ENCODE measurements around the gene DMRTC2. TPM values are rescaled to one million over a fixed set of nuclear protein-coding genes. Genes with fewer than 3 reads are reported as not detected.

Gene DMRTC2
- total RNA-seq, 1 donor from 2014 or later: not detected

DNA sequence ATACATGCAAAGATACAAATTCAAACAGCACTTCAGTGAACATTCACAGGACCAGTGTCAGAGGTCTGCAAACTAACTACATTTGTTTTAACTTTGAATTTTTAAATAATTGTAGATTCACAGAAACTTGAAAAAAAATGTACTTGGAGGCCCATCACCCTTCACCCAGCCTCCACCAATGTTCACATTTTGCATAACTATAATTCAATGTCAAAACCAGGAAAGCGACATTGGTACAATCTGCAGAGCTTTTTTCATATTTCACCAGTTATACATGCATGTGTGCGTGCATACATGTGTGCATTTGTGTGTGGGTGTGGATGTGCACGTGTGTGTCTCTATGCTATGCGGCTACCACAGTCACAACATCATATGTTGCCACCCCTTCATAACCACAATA is 29.5 kb upstream of the DMRTC2 start:
- DNase-seq (ENCODE audit: low spot score): no peak
- Mint-ChIP-seq H3K27me3 (ENCODE audit: low read depth) (peaks cover 5% of the 10 kb centered on the region), H3K4me1 (ENCODE audit: low read depth) (no peaks in the 10 kb centered on the region), H3K27ac (no peak overlapping the region), H3K4me3 (ENCODE audit: low read depth) (no peak overlapping the region), H3K9me3 (no peaks in the 10 kb centered on the region), H3K36me3 (ENCODE audit: low read depth) (no peaks in the 10 kb centered on the region)
- intact Hi-C loops (cut with micrococcal nuclease): no loop called here

GRCh38 chr19:41816761-41817160 is 28.1 kb upstream of the DMRTC2 start:
- H3K4me1 Mint-ChIP-seq (ENCODE audit: low read depth): no peaks in the 10 kb centered on the region
- no peaks in the 10 kb centered on the region for H3K36me3 Mint-ChIP-seq (ENCODE audit: low read depth)
- H3K27me3 Mint-ChIP-seq (ENCODE audit: low read depth): peaks cover 10% of the 10 kb centered on the region
- H3K9me3 Mint-ChIP-seq: no peaks in the 10 kb centered on the region
- intact Hi-C loops (cut with micrococcal nuclease): no loop called here
- H3K4me3 Mint-ChIP-seq (ENCODE audit: low read depth): no peak overlapping the region
- DNase-seq (ENCODE audit: low spot score): no peak
- H3K27ac Mint-ChIP-seq: no peak overlapping the region

DNA sequence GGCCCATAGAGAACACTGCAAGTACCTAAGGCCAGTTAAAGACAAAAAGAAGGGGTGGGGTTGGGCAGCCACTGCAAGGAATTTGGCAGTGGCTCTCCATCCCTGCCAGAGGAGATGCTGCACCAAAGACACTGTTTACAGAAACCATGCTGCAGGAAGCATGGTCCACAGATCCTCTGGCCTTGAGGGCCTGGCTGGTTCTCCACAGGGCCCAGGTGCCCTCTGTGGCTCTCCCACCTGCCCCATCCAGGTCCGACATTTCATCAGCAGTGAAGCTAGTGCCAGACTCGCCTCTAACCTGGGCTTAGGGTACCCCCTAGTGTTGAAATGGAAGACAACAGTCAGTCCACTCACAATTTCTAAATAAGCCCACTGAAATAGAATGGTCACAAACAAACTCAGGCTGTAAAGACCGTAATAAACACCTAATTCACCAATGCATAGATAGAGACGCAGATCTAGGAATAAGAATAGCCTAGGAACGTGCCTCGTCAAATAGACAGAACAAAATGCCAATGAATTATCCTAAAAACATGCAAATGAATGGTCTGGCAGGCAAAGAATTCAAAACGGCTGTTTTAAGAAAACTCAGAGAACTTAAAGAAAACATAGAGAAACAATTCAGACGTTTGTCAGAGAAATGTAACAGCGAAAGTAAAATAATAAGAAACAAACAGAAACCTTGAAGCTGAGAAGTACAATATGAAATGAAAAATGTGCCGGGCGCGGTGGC is 23.7 kb upstream of the DMRTC2 start:
- no peaks in the 10 kb centered on the region for H3K9me3 Mint-ChIP-seq
- H3K4me3 Mint-ChIP-seq (ENCODE audit: low read depth): no peak overlapping the region

DNA sequence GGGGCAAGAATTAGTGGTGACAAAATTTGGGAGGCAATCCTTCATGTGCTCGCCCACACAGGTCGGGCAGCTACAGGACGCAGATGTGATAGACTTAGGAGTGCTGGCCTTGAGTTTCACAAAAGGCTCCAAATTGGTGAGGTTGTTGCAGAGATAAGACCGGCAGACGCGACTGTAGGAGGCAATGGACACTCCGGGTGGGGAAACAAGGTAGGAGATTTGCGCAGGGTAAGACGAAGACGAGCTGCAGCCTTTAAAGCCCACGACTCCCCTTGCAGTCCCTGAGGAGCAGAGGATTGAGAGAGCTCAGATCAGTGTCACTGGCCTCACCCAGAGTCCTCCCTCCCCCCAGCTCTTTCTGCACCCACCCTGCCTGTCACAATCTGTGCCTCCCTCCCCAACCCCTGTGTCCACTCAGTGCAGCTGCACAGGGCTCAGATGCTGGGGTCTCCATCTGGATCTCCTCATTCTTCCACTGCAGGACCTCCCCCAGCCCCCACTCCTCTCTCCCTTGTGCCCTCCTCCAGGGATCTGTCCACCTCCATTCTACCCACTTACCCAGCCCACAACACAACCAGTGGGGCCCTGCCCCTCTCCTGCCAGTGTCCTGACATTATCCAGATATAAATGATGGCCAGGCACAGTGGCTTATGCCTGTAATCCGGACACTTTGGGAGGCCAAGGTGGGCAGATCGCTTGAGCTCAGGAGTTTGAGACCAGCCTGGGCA is 6.7 kb upstream of the DMRTC2 start:
- no peak for DNase-seq (ENCODE audit: low spot score)
- Mint-ChIP-seq H3K4me3 (ENCODE audit: low read depth) (no peak overlapping the region), H3K27me3 (ENCODE audit: low read depth) (peaks cover 17% of the 10 kb centered on the region), H3K9me3 (no peaks in the 10 kb centered on the region), H3K4me1 (ENCODE audit: low read depth) (no peaks in the 10 kb centered on the region), H3K36me3 (ENCODE audit: low read depth) (no peaks in the 10 kb centered on the region), H3K27ac (no peak overlapping the region)
- intact Hi-C loops (cut with micrococcal nuclease): no loop called here

More for the DNA sequence above, 23.7 kb upstream of the DMRTC2 start:
- Mint-ChIP-seq H3K4me1 (ENCODE audit: low read depth) (no peaks in the 10 kb centered on the region), H3K36me3 (ENCODE audit: low read depth) (no peaks in the 10 kb centered on the region), H3K27ac (no peak overlapping the region), H3K27me3 (ENCODE audit: low read depth) (peaks cover 20% of the 10 kb centered on the region)
- DNase-seq (ENCODE audit: low spot score): peak; percentile 30
- intact Hi-C loops (cut with micrococcal nuclease): loop anchor here (1.0 kb wide), 1 partner anchor 28 kb away; no protein-coding TSS in a partner anchor

- H3K27me3 Mint-ChIP-seq (ENCODE audit: low read depth): peaks cover 19% of the 10 kb centered on the region
- no peak overlapping the region for H3K27ac Mint-ChIP-seq
- H3K9me3 Mint-ChIP-seq: no peaks in the 10 kb centered on the region
- intact Hi-C loops (cut with micrococcal nuclease): no loop called here
- no peaks in the 10 kb centered on the region for H3K4me1 Mint-ChIP-seq (ENCODE audit: low read depth)
- no peaks in the 10 kb centered on the region for H3K36me3 Mint-ChIP-seq (ENCODE audit: low read depth)
- no peak overlapping the region for H3K4me3 Mint-ChIP-seq (ENCODE audit: low read depth)
- DNase-seq (ENCODE audit: low spot score): no peak
These were observed 5.6 kb upstream of the DMRTC2 start for GRCh38 chr19:41839211-41839610.

DNA sequence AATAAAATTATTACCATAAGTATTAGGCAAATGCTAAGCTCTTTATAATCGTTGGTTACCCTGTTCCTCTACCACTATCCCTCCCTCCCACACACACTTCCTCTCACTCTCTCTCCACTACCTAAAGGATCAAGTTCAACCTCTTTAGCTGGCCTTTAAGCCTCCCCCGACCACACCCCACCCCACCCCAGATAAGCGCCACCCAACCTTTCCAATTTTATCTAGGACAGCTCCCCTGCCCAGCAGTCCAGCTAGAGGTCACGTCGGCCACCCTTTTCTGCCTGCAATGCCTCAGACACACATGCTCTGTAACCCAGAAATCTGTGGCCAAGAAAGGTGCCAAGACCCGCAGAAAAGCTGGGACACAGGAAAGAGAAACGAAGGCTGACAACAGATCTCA is 1.5 kb upstream of the DMRTC2 start:
- Mint-ChIP-seq H3K27ac (no peak overlapping the region), H3K4me1 (ENCODE audit: low read depth) (no peaks in the 10 kb centered on the region), H3K9me3 (no peaks in the 10 kb centered on the region), H3K27me3 (ENCODE audit: low read depth) (peaks cover 10% of the 10 kb centered on the region), H3K4me3 (ENCODE audit: low read depth) (no peak overlapping the region), H3K36me3 (ENCODE audit: low read depth) (no peaks in the 10 kb centered on the region)
- intact Hi-C loops (cut with micrococcal nuclease): no loop called here
- DNase-seq (ENCODE audit: low spot score): no peak

- intact Hi-C loops (cut with micrococcal nuclease): no loop called here
- Mint-ChIP-seq H3K9me3 (no peaks in the 10 kb centered on the region), H3K27ac (no peak within 1 kb of the TSS), H3K4me3 (ENCODE audit: low read depth) (no peak within 1 kb of the TSS), H3K27me3 (ENCODE audit: low read depth) (peaks cover 3% of the 10 kb centered on the region), H3K36me3 (ENCODE audit: low read depth) (no peaks in the 10 kb centered on the region), H3K4me1 (ENCODE audit: low read depth) (no peaks in the 10 kb centered on the region)
- DNase-seq (ENCODE audit: low spot score): no peak
These were observed 241 bp upstream of the DMRTC2 start, which contains the start of gene LYPD4 for GRCh38 chr19:41844601-41845000. Gene LYPD4 (minus strand): TSS chr19:41844683. CDS start chr19:41839285, 5,398 bp downstream.

- no peak for DNase-seq (ENCODE audit: low spot score)
- peaks cover 3% of the 10 kb centered on the region for H3K27me3 Mint-ChIP-seq (ENCODE audit: low read depth)
- no peaks in the 10 kb centered on the region for H3K4me1 Mint-ChIP-seq (ENCODE audit: low read depth)
- no peak overlapping the region for H3K4me3 Mint-ChIP-seq (ENCODE audit: low read depth)
- no peaks in the 10 kb centered on the region for H3K36me3 Mint-ChIP-seq (ENCODE audit: low read depth)
- H3K27ac Mint-ChIP-seq: no peak overlapping the region
- intact Hi-C loops (cut with micrococcal nuclease): no loop called here
- no peaks in the 10 kb centered on the region for H3K9me3 Mint-ChIP-seq
These were observed 279 bp downstream of the DMRTC2 start for GRCh38 chr19:41845051-41845590.

DNA sequence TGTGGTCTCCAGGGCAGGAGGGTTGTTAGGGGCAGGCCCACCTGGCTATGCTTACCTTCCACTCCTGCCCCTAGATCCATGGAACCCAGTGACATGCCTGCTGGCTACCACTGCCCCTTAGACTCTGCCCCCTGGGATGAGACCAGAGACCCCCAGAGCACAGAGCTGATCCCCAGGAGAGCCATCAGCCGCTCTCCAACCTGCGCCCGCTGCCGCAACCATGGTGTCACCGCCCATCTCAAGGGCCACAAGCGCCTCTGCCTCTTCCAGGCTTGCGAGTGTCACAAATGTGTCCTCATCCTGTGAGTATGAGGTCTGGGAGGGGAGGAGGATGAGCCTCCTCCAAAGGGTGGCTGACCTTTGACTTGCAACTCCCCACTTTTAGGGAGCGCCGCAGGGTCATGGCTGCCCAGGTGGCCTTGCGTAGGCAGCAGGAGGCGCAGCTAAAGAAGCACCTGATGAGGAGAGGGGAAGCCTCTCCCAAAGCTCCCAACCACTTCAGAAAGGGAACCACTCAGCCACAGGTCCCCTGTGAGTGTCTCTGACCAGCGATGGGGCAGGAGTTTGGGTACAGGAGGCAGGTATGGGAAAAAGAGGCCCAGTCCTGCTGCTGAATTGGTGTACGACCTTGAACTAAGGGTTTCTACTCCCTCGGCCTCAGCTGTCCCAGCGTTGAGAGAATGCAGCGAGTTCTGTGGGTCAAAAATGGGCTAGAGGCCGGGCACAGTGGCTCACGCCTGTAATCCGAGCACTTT is 2.7 kb downstream of the DMRTC2 start:
- no peak for DNase-seq (ENCODE audit: low spot score)
- H3K36me3 Mint-ChIP-seq (ENCODE audit: low read depth): no peaks in the 10 kb centered on the region
- no peaks in the 10 kb centered on the region for H3K4me1 Mint-ChIP-seq (ENCODE audit: low read depth)
- H3K4me3 Mint-ChIP-seq (ENCODE audit: low read depth): no peak overlapping the region
- no peaks in the 10 kb centered on the region for H3K9me3 Mint-ChIP-seq
- H3K27me3 Mint-ChIP-seq (ENCODE audit: low read depth): peaks cover 13% of the 10 kb centered on the region
- intact Hi-C loops (cut with micrococcal nuclease): no loop called here
- no peak overlapping the region for H3K27ac Mint-ChIP-seq

GRCh38 chr19:41848666-41849065 is 3.8 kb downstream of the DMRTC2 start:
- H3K9me3 Mint-ChIP-seq: no peaks in the 10 kb centered on the region
- no peak for DNase-seq (ENCODE audit: low spot score)
- H3K4me3 Mint-ChIP-seq (ENCODE audit: low read depth): no peak overlapping the region
- peaks cover 18% of the 10 kb centered on the region for H3K27me3 Mint-ChIP-seq (ENCODE audit: low read depth)
- H3K36me3 Mint-ChIP-seq (ENCODE audit: low read depth): no peaks in the 10 kb centered on the region
- intact Hi-C loops (cut with micrococcal nuclease): no loop called here
- no peak overlapping the region for H3K27ac Mint-ChIP-seq
- H3K4me1 Mint-ChIP-seq (ENCODE audit: low read depth): no peaks in the 10 kb centered on the region

- no peaks in the 10 kb centered on the region for H3K4me1 Mint-ChIP-seq (ENCODE audit: low read depth)
- H3K27me3 Mint-ChIP-seq (ENCODE audit: low read depth): peaks cover 19% of the 10 kb centered on the region
- H3K36me3 Mint-ChIP-seq (ENCODE audit: low read depth): no peaks in the 10 kb centered on the region
- DNase-seq (ENCODE audit: low spot score): no peak
- H3K27ac Mint-ChIP-seq: no peak overlapping the region
- no peaks in the 10 kb centered on the region for H3K9me3 Mint-ChIP-seq
- H3K4me3 Mint-ChIP-seq (ENCODE audit: low read depth): no peak overlapping the region
- intact Hi-C loops (cut with micrococcal nuclease): no loop called here
These were observed 4.2 kb downstream of the DMRTC2 start for GRCh38 chr19:41849067-41849466.

- no peaks in the 10 kb centered on the region for H3K9me3 Mint-ChIP-seq
- intact Hi-C loops (cut with micrococcal nuclease): no loop called here
- no peaks in the 10 kb centered on the region for H3K36me3 Mint-ChIP-seq (ENCODE audit: low read depth)
- H3K4me1 Mint-ChIP-seq (ENCODE audit: low read depth): no peaks in the 10 kb centered on the region
- H3K27ac Mint-ChIP-seq: no peak overlapping the region
- no peak overlapping the region for H3K4me3 Mint-ChIP-seq (ENCODE audit: low read depth)
- no peak for DNase-seq (ENCODE audit: low spot score)
- peaks cover 29% of the 10 kb centered on the region for H3K27me3 Mint-ChIP-seq (ENCODE audit: low read depth)
These were observed 5.5 kb downstream of the DMRTC2 start for GRCh38 chr19:41850381-41850780.
